Fibroblast of the aortic adventitia (primary cell): ENCODE results near the gene PBLD. TPM values are rescaled to one million over a fixed set of nuclear protein-coding genes. Genes with fewer than 3 reads are reported as not detected.
"Not testable (repeated sequence)": the region's sequence is repeated elsewhere in the genome, so short reads cannot be mapped to it uniquely, and the experiment has no call there.

Experiments used
- DNase-seq: peaks from one replicate; pipeline ENCODE4 v3.0.0-alpha.2; 2010; ENCODE audit warnings: low read depth
- H3K4me3 ChIP-seq: 2 replicates; pipeline ENCODE4 v1.5.1; 2011; ENCODE audit warnings: low read depth, mild to moderate bottlenecking, control low read depth, low read length, moderate library complexity
- CTCF ChIP-seq: IDR thresholded peaks from 2 replicates; pipeline ENCODE4 v1.5.1; 2011; ENCODE audit warnings: mild to moderate bottlenecking, low read length, control low read depth, inconsistent platforms; ENCODE audit not compliant: insufficient read depth
- total RNA-seq: library from RNA; depleted of rRNA; stranded (reverse); fragments of >200 nt; gene quantifications from 2 replicates; pipeline ENCODE4 v1.2.3, GENCODE V29; 2012; ENCODE audit warnings: low replicate concordance

PBLD gene
- total RNA-seq, 1 donor, result 6.6 TPM

GRCh38 chr10:68315582-68315981 is 17.1 kb downstream of the PBLD start:
- TF ChIP-seq CTCF, result no peak
- H3K4me3 ChIP-seq, result no peak overlapping the region
- no peak for DNase-seq

- H3K4me3 ChIP-seq, DNase-seq: not testable (repeated sequence)
These were observed 17.8 kb downstream of the PBLD start for GRCh38 chr10:68314930-68315329.

DNA sequence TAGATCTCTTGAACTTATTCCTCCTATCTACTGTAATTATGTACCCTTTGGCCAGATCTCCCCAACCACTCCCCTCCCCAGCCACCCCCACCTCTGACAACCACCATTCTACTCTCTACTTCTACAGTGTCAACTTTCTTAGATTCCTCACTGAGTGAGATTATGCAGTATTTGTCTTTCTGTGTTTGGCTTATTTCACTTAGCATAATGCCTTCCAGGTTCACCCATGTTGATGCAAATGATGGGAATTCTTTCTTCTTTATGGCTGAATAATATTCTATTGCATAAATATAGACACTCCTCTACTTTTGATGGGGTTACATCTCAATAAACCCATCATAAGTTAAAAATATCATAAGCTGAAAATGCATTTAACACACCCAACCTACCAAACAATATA is 22.2 kb downstream of the PBLD start:
- TF ChIP-seq CTCF, result no peak
- DNase-seq, result no peak
- no peak overlapping the region for H3K4me3 ChIP-seq

- DNase-seq, result no peak
- TF ChIP-seq CTCF, result no peak
- no peak overlapping the region for H3K4me3 ChIP-seq
These were observed 26.9 kb downstream of the PBLD start for GRCh38 chr10:68305854-68306253.

- TF ChIP-seq CTCF, result no peak
- no peak overlapping the region for H3K4me3 ChIP-seq
- no peak for DNase-seq
These were observed 28.8 kb downstream of the PBLD start for GRCh38 chr10:68303849-68304412.

DNA sequence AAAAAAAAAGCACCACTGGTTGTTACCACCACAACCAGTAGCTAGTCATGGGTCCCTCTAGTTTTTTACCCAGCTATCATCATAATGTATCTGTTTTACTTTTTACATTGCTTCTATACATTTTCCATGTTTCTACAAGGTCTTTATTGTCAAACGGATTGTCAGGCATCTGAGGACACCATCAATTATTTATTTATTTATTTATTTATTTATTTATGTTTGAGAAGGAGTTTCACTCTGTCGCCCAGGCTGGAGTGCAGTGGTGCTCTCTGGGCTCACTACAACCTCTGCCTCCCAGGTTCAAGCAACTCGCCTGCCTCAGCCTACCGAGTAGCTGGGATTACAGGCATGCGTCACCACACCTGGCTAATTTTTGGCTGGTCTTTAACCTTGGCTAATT is 29.9 kb downstream of the PBLD start:
- no peak for TF ChIP-seq CTCF
- no peak for DNase-seq
- no peak overlapping the region for H3K4me3 ChIP-seq

DNA sequence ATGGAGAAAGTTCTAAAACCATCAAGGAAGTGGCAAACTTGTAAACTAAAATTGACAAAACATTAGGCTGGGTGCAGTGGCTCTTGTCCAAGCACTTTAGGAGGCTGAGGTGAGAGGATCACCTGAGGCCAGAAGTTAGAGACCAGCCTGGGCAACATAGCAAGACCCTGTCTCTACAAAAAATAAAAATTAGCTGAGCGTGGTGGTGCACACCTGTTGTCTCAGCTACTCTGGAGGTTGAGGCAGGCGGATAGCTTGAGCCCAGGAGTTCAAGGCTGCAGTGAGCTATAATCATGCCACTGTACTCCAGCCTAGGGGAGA is 30.3 kb downstream of the PBLD start:
- DNase-seq, result no peak
- H3K4me3 ChIP-seq, result no peak overlapping the region
- TF ChIP-seq CTCF, result no peak
